Brain microvascular endothelial cell (primary cell): ENCODE measurements around the gene STK4.

Experiments
- DNase-seq: peaks from one replicate; pipeline ENCODE4 v3.0.0-alpha.2; 2020
- H3K27ac ChIP-seq: fragments of 250-450 bp; sonication (Bioruptor Pico); 2 replicates; pipeline ENCODE4 v1.5.1; 2020; ENCODE audit warnings: mild to moderate bottlenecking, moderate library complexity
- H3K27me3 ChIP-seq: fragments of 250-450 bp; sonication (Bioruptor Pico); replicated peaks from 2 replicates; pipeline ENCODE4 v1.5.1; 2020; ENCODE audit warnings: mild to moderate bottlenecking
- H3K36me3 ChIP-seq: fragments of 250-450 bp; sonication (Bioruptor Pico); replicated peaks from 2 replicates; pipeline ENCODE4 v1.5.1; 2020; ENCODE audit warnings: mild to moderate bottlenecking
- H3K4me3 ChIP-seq: 2 replicates; pipeline ENCODE4 v1.5.1; 2011; ENCODE audit warnings: low read depth, mild to moderate bottlenecking, control low read depth, low read length, moderate library complexity
- in situ Hi-C: cut with HindIII; loops from 2 replicates; pipeline ENCODE4 v1.10.0; 2017; ENCODE audit warnings: low sequenced_read_pairs, low pct_ligation_motif_present
- TF ChIP-seq, protein P1 (sequence below): IDR thresholded peaks from 2 replicates; pipeline ENCODE4 v1.5.1; 2011; ENCODE audit warnings: low read depth, mild to moderate bottlenecking, moderate library complexity, low read length, control low read depth, inconsistent platforms; ENCODE audit errors: missing control alignments

The STK4 gene

DNA sequence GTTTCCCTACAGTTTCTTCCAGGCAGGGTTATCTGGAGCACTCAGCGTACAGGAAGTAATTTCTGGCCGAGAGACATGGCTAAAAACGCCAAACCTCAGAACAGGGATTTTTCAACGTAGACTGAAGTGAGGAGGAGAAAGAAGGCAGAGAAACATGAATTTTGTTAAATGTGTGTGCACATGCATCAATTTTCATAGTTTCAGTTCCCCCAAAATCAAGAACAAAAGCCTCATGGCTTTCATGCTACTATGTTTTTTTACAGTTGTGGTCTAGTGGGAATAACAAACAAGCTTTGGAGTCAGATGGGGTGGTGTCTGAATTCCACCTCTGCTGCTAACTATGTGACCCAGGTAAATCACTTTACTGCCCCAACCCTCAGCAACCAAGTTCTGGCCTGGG lies 11.0 kb upstream of the STK4 start:
- H3K36me3 ChIP-seq, result peaks cover 62% of the 10 kb centered on the region
- no peaks in the 10 kb centered on the region for H3K27me3 ChIP-seq
- in situ Hi-C loops, result no loop called here
- no peak overlapping the region for H3K4me3 ChIP-seq
- TF ChIP-seq, protein P1, sequence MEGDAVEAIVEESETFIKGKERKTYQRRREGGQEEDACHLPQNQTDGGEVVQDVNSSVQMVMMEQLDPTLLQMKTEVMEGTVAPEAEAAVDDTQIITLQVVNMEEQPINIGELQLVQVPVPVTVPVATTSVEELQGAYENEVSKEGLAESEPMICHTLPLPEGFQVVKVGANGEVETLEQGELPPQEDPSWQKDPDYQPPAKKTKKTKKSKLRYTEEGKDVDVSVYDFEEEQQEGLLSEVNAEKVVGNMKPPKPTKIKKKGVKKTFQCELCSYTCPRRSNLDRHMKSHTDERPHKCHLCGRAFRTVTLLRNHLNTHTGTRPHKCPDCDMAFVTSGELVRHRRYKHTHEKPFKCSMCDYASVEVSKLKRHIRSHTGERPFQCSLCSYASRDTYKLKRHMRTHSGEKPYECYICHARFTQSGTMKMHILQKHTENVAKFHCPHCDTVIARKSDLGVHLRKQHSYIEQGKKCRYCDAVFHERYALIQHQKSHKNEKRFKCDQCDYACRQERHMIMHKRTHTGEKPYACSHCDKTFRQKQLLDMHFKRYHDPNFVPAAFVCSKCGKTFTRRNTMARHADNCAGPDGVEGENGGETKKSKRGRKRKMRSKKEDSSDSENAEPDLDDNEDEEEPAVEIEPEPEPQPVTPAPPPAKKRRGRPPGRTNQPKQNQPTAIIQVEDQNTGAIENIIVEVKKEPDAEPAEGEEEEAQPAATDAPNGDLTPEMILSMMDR, result no peak
- no peak for DNase-seq
- H3K27ac ChIP-seq, result no peak overlapping the region

DNA sequence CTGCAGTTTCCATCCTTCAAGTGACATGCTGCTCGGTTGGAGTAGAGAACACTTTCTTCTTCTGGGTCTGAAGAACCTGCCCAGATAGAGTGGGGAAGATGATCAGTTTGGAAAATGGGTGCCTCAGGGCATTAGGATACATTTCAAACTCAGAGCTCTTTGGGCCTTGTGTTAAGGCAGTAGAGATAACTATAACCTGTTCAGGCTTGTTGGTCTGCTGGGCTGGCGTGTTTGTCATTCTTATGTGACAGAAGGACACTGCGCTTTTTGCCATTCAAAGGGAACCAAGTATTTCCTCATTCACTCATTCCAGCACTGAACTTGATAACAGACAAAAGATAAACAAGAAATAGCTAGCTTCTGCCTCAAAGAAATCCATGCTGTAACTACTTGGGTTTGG lies 9.9 kb upstream of the STK4 start:
- H3K27me3 ChIP-seq, result no peaks in the 10 kb centered on the region
- in situ Hi-C loops, result no loop called here
- no peak overlapping the region for H3K27ac ChIP-seq
- H3K4me3 ChIP-seq, result no peak overlapping the region
- TF ChIP-seq, protein P1, result no peak
- peaks cover 50% of the 10 kb centered on the region for H3K36me3 ChIP-seq
- no peak for DNase-seq

DNA sequence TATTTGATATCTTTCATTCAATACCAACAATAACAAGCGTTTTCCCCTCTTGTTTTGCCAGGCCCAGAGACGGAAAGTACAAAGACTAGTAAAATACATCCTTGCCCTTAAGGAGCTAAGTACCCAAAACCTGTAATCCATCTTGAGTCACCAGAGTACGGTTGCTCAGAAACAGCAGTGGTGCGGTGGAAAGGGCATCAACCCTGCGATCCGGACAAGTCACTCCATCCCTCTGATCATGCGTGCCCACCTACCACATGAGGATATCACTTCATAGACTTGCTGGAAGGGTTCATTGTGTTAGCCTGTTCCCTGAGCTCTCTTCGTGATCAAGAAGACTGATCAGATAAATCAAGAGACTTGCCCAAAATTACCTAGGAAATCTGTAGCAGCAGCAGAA lies 8.0 kb upstream of the STK4 start:
- Histone ChIP-seq H3K4me3 (no peak overlapping the region), H3K27me3 (no peaks in the 10 kb centered on the region), H3K27ac (no peak overlapping the region), H3K36me3 (peaks cover 31% of the 10 kb centered on the region)
- DNase-seq, result no peak
- in situ Hi-C loops, result no loop called here
- TF ChIP-seq, protein P1, result no peak

DNA sequence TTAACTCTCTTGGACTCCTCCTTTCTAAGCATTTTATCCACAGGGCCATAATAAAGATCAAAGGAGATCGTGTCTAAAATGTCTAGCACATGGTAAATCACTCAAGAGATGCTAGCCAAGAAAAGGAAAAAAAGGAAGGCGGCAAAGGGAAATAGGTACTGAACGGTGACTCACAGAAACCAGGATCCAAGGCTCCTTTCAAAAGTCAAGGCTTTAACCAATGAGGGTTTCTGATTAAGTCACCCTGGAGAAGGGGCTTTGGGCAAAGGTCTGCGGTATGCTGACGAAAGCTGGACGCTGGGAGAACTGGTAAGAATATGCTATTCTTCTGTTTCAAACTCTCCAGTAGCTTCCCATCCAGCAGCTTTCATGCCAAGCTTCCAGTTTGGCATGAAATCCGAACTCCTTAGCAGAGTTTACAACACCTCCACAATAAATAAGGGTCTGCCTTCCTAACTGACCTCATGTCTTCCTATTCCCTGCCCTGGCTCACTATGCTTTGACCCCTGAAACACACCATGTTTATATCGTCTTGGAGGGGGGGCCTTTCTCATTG lies 7.2 kb upstream of the STK4 start:
- no peaks in the 10 kb centered on the region for H3K27me3 ChIP-seq
- peak overlapping the region; percentile 86 for H3K4me3 ChIP-seq
- TF ChIP-seq, protein P1, result no peak
- no peak for DNase-seq
- in situ Hi-C loops, result no loop called here
- peaks cover 24% of the 10 kb centered on the region for H3K36me3 ChIP-seq
- H3K27ac ChIP-seq, result peak overlapping the region; percentile 83

DNA sequence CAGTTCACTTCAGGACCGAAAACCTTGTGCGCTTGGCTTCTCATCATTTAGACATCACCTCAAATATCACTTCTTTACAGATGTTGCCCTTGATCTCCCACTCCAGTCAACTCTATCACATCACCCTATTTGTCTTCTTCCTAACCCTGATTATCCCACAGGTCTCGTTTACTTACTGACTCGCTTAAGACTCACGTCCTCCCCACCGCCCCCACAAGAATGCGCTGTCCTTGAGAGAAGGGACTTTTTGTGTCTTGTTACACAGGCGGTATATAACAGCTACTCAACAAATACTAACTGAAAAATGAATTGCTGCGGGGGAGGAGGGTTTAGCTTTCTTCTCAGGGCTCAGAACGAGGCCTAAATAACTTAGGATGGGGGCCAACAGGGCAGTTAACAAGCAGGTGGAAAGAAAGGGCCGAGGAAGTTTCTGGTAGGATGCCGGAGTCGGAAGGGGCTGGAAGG lies 6.6 kb upstream of the STK4 start:
- TF ChIP-seq, protein P1, result peak; percentile 27
- in situ Hi-C loops, result no loop called here
- H3K36me3 ChIP-seq, result peaks cover 19% of the 10 kb centered on the region

DNA sequence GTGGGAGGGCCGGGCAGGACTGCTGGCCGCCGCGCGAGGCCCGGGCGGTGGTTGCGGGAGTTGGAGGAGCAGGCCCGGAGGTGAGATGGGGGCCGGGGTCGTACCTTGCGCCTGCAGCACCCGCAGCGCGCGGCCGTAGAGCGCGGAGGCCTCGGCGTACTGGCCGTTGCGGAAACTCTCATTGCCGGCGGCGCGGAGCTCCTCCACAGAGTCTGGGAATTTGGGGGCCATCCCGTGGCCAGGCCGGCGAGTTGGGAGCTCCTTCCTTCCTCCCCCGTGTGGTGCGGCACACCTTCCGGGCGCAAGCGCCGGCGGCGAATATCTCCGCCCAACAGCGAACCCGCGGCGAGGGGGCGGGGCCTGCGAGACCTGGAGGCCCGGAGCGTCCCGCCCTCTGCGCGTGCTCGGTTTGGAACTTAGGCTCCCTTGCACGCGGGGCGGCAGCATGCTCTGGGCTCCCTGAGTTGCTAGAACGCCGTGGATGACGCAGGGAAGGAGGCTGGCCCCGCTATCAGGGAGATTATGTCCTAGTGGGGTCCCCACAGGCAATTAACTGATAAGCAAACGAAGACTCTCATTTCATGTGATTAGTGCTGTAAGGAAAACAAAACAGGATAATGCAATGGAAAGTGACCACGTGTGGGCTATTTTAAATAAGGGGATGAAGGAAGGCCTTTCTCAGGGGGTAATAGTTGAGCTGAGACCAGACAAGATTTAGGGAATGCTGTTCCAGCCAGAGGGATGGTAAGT lies 6.0 kb upstream of the STK4 start, which contains the start of gene TOMM34:
TSS of gene TOMM34 (minus strand) at position 295 of the 750 bp plus-strand sequence. CDS start at position 231, 64 bp downstream.
- in situ Hi-C loops, result no loop called here
- Histone ChIP-seq H3K36me3 (peaks cover 13% of the 10 kb centered on the region), H3K27ac (peak within 1 kb of the TSS; percentile 83), H3K4me3 (peak within 1 kb of the TSS; percentile 86), H3K27me3 (no peaks in the 10 kb centered on the region)
- DNase-seq, result peak; percentile 85
- TF ChIP-seq, protein P1, result no peak

More for the DNA sequence above, 6.6 kb upstream of the STK4 start:
- H3K27ac ChIP-seq, result peak overlapping the region; percentile 83
- peak; percentile 58 for DNase-seq
- peak overlapping the region; percentile 86 for H3K4me3 ChIP-seq
- no peaks in the 10 kb centered on the region for H3K27me3 ChIP-seq
